GM21526 (cell line): ENCODE data around the gene ELF3.
"Not testable (repeated sequence)": the region's sequence is repeated elsewhere in the genome, so short reads cannot be mapped to it uniquely, and the experiment has no call there.

ENCODE experiments used
- ATAC-seq: cut with Tn5 transposase; IDR thresholded peaks from one replicate; pipeline ENCODE4 v1.9.1; 2021; ENCODE audit warnings: moderate library complexity; ENCODE audit not compliant: unreplicated experiment, low FRiP score

ELF3 gene

DNA sequence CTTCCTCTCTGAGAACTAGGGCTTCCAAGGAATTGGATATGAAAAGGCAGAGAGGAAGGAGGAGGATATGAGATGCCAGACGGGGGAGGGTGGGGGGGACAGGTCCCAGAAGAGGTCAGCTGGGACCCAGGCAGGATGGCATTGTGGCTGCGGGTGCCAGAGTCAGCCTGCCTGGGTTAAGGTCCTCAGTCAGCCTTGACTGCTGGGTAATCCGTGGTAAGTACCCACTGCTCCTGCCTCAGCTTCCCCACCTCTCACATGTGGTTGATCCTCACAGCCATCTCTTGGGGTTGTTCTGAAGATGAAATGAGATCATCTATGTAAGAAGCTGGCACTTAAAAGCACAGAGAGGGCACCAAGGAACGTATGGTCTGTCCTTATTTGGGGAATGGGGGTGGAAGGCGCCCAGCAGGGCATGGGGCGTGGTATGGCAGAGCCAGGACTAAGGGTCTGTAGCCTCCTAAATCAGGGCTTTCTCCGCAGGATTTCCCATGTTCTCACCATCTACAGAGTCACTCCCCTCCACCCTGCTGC, 23.8 kb downstream of the ELF3 start:
- no peak for ATAC-seq

DNA sequence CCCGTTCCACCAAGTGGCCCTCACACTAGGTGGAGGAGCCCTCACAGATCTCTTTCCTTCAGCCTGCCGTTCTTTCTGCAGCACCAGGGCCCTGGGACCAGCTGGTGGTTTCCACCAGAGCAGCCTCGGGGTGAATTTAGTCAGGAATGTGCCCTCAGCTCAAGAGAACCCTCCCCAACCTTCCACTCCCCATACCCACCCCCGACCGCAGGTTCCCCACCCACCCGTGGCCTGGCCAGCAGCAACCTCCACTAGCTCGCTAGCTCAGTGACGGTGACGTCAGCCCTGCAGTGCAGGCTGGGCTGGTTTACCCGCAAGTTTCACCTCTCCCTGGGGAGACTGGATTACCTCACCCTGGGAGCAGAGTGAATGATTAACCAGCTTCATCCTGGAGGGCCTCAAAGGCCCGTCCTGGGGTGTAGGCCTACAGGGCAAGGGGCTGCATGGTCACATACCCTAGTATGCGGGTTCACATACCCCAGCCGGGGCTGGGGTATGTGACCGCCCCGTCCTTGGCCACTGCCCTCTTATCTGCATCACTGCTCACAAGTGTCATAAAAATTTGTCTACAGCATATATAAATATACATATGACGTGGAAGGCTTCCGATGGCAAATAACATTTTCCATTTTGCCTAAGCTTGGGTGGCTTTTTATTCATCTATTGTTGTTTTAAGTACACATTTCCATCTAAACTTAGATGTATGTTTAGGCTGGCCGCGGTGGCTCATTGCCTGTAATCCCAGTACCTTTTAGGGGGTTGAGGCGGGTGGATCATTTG, 24.5 kb downstream of the ELF3 start:
- ATAC-seq = no peak

DNA sequence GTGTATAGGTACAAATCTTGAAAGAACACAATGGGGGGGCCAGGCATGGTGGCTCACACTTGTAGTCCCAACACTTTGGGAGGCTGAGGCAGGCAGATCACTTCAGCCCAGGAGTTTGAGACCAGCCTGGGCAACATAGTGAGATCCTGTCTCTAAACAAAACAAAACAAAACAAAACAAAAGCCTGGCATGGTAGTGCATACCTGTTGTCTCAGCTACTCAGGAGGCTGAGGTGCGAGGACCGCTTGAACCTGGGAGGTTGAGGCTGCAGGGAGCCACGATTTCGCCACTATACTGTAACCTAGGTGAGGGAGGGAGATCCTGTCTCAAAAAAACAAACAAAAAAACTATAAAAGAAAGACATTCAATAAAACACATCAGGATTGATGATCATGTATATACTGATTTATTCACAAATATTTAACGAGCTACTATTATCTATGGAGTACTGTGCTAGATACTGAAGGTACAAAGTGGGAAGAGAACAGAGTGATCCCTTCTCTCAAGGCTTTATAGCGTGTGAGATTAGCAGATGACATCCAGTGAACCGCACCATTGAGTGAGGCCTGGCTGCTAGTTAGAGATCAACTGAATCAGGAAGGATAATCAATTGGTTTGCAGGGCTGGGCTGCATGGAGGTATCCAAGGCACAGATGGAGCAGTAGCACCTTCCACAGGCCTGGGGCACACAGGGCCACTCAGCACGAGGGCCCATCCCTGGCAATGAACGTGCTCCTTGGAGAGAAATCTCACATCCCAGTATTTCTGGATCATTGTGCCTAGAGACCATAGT, 26.4 kb downstream of the ELF3 start:
- ATAC-seq = no peak

DNA sequence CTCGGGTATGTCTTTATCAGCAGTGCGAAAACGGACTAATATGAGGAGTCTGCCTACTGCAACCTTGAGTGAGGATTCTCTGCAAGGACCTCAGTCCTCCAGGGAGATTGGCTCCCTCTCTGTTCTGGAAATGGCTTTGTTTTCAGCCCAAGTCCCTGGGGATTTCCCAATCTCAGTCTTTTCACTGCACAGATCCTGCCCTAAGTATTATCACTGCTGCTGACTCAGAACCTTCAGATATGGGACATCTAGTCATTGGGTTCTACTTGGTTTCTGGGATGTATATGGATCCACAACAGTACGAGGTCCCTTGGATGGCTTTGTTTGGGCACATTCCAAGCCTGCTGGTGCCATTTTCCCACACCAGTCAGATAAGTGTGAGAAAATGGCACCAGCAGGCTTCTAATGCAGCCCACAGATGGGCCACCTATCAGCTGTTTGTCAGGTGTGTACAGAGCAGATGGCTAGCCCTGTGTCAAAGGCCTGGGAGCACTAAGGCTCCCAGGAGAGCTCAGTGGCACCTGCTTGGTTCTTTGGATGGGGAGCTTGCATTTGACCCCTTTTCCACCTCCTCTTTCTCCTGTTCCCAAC, 27.4 kb downstream of the ELF3 start:
- ATAC-seq = no peak

DNA sequence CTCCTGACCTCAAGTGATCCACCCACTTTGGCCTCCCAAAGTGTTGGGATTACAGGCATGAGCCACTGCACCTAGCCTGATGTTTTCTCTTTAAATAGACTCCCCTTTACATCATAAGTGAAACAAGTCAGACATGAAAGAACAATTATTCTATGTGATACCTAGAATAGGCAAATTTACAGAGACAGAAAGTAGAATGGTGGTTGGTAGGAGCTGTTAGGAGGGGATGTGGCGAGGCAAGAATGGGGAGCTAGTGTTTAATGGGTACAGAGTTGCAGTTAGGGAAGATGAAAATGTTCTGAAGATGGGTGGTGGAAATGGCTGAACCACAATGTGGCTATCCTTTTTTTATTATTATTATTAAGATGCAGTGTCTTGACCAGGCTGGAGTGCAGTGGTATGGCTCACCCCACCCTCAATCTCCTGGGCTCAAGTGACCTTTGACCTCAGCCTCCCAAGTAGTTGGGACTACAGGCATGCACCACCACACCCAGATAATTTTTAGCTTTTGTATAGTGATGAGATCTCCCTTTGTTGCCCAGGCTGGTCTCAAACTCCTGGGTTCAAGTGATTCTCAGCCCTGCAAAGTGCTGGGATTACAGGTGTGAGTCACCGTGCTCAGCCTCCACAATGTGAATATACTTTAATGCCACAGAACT, 28.4 kb downstream of the ELF3 start:
- no peak for ATAC-seq

DNA sequence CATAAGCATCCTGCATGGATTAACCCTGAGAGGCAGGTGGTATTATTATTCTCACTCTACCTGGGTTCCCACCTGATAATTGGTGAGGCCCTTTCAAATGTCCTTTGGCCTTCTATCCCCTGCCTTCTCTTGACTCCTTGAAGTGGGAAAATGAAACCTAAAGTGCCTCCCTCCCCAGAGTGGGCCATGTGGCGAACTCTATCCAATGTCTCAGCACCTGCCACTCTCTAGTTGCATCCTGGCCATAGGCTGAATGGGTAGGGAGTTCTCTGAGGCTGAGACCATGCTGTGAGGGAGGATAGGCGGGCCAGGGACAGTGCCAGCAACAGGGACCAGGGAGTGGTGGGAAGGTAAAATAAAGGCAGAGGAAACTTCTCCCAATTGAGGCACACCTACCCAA, 35.3 kb downstream of the ELF3 start:
- ATAC-seq = no peak

DNA sequence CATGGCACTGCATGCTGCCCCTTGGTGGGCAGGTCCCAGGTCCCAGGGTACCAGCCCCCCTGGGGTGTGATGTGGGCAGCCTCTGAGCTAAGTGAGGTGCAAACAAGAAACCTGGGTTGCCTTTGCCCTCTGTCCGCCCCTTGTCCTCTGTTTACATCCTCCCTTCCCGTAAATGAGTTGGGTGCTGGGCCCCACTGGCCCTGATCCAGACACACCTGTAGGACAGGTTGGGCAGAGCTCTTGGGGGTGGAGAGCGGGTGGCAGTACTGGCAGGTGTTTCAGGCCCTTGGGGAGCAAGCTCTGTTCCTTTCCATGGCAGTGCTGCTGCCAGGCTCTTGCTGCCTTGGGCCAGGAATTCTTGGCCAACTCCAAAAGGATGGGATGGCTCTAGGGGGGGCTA, 35.8 kb downstream of the ELF3 start:
- no peak for ATAC-seq

DNA sequence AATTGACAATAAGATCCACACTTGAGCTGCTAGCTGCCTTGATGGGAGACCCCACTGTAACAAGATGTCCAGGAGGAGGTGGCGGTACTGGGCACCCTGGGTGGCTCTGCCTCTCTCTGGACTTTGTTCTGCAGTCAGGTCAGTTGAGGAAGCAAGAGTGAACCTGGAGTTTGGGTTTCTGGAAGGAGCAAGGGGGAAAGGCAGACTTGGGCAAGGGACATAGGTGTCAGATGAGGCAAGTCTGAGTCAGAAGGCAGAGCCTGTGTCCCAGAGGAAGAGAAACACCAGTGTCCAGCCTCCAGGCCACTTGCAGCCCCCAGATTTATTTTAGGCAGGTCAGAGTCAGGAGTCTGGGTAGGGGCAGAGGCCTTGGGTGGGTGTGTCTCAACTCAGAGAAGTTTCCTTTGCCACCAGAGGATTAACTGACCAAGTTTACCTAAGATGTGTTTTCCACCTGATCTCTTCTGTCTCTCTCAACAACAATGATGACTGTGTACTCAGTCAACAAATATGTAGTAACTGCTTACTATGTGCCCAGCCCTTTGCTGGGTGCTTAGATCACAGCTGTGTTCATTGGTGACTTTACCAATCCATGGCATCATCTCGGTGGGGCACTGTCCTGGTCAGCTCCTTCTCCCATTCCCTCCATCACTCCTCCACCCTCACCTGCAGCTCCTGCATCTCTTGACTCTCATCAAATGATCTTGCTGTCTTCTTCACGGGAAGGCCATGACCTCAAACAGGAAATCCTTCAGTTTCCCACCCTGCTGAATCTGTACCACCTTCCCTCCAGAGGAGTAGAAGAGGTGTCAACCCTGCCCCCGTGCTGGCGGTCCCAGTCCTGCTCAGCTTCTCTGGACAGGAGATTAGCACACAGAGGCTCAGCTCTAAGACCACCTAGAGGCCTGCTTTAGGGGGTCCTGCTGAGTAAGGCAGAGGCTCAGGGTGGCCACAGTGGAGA, 36.6 kb downstream of the ELF3 start:
- ATAC-seq = no peak

DNA sequence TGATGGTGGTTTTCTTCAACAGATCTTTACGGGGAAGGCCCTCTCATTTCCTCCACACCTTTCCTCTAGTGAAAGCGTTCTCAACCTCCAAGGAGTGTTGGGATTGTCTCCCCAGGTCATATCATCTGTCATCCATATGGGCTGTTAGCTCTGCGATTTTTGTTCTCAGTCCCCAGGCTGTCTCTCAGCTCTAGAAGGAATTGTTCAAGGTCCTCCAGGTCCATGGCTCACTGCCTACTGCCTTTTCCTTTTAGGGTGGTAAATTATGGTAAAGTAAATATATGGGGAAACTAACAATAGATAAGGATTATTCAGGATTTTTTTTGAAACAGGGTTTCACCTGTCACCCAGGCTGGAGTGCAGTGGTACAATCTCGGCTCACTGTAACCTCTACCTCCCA, 37.6 kb downstream of the ELF3 start:
- no peak for ATAC-seq

DNA sequence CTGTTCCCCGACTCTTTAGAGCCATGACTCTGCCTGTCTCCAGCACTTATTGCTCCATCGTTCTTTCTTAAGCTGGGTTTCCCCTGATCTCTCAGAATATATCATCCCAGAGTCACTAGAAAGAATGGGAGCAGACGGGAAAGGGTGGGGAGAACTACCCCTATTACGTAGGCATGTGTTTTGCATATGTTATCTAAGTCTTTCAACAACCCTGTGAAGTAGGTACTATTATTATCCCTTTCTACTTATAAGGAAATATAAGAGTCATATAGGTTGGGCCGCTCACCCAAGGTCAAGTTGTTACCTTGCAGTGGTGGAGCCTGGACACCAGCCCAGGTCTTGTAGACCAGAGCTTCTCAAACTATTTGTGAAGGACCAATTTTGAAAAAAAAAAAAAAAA, 38.7 kb downstream of the ELF3 start:
- no peak for ATAC-seq

DNA sequence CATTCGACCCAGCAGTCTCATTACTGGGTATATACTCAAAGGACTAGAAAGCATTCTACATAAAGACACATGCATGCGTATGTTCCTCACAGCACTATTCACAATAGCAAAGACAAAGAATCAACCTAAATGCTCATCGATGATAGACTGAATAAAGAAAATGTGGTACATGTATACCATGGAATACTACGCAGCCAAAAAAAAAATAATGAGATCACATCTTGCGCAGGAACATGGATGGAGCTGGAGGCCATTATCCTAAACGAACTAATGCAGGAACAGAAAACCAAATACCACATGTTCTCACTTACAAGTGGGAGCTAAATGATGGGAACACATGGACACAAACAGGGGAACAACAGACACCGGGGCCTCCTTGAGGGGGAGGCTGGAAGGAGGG, 43.7 kb downstream of the ELF3 start:
- no peak for ATAC-seq

DNA sequence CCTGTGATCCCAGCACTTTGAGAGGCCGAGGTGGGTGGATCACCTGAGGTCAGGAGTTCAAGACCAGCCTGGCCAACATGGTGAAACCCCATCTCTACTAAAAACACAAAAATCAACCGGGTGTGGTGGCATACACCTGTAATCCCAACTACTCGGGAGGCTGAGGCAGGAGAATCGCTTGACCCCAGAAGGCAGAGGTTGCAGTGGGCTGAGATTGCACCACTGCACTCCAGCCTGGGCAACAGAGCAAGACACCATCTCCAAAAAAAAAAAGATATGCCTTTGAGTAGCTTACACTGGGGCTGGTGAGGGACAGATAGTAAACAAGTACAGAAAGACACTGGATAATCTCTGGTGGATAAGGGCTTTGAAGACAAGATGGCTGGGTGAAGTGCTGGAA, 44.3 kb downstream of the ELF3 start:
- not testable (repeated sequence) for ATAC-seq

DNA sequence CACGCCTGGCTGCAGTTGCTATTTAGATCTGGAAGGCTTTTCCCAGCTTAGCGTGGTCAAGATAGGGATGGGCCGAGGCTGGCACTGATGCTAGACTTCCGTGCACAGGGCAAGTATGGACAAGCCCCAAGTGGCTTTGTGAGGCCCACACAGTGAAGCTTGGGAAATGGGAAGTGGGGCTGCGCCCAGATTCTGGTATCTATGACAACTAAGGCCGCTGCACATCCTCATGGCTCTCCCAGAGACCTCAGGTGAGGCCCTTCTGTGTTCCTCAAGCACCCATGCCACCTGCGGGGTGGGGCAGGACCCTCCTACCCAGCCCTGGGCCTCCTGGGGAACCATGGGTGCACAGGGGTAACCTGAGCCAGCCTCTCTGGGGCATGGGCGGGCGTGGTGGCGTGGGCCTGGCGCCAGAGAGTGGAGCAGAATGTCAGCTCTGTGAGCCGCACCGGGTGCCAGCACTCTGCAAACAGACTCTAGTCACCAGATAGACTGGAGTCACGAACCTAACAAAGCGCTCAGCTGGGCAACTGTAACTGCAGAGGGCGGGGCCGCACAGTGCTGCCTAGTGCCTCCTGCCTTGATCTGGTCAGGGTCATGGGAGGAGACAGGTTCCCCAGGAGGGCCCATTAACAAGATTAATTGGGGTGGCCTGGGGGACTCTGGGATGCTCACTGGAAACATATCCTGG, 46.4 kb downstream of the ELF3 start:
- ATAC-seq = no peak

DNA sequence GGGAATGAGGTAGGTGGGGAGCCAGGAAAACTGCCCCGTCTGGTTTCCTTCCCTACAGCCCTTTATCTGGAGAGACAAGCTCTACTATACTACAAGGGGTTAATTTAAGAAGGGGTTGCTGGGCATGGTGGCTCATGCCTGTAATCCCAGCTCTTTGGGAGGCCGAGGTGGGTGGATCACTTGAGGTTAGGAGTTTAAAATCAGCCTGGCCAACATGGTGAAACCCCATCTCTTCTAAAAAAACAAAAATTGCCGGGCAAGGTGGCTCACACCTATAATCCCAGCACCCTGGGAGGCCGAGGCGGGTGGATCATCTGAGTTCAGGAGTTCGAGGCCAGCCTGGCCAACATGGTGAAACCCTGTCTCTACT, 46.9 kb downstream of the ELF3 start:
- not testable (repeated sequence) for ATAC-seq

DNA sequence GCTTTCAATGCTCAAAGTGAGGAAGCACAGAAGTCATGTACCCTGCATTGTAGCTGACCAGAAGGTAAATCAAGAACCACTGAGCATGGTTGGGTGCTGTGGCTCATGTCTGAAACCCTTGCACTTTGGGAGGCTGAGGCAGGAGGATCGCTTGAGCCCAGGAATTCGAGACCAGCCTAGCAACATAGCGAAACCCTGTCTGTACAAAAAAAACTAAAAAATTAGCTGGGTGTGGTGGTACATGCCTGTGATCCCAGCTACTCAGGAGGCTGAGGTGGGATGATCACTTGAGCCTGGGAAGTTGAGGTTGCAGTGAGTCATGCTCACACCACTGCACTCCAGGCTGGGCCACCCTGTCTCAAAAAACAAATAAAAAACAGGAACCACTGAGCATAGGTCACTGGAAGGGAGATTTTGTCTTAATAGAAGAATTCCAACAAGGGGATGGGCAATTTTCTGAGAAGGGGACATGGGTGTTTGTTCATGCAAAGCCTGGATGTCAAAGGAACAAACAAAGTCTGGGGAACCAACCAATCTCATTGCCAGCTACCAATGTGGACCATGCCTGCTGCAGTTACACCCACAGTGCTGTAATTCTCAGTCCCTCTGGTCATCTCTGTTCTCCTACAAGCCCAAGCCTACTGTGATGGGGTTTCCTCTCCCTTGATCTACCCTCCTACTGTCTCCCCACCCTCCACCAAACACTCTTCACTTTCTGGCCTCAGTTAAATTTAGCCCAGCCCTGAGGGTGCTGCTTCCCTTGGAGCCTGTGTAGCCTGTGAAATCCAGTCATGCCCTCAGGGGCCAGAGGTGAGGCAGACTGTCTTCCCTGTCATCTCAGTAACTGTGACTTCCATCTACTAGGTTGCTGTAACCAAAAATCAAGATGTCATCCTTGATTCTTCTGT, 47.9 kb downstream of the ELF3 start:
- ATAC-seq = no peak

DNA sequence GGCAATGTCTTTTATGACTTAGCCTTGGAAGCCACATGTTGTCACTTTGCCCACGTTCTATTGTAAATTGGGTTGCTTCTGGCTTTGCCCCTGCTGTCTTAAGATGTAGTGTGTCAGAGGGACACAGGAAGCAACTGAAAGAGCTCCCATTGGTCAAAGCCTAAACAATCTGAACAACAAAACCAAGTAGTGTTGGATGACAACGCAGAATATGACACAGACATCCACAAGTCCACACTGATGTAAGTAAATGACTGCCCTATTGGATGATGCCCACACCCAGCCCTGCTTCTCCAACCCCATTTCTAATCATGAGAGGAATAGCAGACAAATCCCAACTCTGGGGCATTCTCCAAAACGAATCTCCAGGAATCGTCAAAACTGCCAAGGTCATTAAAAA, 50.7 kb downstream of the ELF3 start:
- ATAC-seq = no peak

DNA sequence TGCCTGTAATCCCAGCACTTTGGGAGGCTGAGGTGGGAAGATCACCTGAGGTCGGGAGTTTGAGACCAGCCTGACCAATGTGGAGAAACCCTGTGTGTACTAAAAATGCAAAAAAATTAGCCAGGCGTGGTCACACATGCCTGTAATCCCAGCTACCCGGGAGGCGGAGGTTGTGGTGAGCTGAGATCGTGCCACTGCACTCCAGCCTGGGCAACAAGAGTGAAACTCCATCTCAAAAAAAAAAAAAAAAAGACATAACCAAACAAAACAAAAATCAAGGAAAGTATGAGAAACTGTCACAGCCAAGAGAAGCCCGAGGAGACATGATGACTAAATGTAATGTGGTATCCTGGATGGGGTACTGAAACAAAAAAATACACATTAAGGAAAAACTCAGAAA, 51.4 kb downstream of the ELF3 start:
- not testable (repeated sequence) for ATAC-seq

DNA sequence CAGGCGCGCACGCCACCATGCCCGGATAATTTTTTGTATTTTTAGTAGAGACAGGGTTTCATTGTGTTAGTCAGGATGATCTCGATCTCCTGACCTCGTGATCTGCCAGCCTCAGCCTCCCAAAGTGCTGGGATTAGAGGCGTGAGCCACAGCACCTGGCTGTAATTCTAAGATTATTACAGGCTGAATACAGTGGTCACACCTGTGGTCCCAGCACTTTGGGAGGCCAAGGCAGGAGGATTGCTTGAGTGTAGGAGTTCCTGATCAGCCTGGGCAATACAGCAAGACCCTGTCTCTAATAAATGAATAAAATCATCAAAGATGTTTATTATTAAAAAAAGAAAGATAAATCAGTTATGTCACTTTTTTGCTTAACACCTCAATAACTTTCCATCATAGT, 52.2 kb downstream of the ELF3 start:
- not testable (repeated sequence) for ATAC-seq
